HG02623 (cell line): ENCODE results near the gene ANTKMT.
"Not testable (repeated sequence)": the region's sequence is repeated elsewhere in the genome, so short reads cannot be mapped to it uniquely, and the experiment has no call there.

Experiments
- ATAC-seq: cut with Tn5 transposase; IDR thresholded peaks from one replicate; pipeline ENCODE4 v1.9.1; 2021; ENCODE audit warnings: moderate library complexity; ENCODE audit not compliant: unreplicated experiment

Gene ANTKMT

DNA sequence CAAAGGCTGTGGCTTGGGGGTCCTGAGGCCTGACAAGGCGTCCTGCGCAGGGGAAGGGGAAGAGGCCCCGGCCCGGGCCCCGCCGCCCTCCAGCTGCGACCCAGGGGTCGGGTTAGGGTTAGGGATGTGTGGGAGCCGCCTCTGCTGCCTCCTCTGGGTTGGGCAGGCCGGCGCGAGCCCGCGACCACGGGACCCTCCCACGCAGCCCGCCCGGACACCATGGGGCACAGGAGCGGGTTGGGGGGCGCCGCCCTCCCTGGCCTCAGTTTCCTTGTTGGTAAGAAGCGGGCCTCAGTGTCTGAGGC is 19.5 kb downstream of the ANTKMT start:
- no peak for ATAC-seq

DNA sequence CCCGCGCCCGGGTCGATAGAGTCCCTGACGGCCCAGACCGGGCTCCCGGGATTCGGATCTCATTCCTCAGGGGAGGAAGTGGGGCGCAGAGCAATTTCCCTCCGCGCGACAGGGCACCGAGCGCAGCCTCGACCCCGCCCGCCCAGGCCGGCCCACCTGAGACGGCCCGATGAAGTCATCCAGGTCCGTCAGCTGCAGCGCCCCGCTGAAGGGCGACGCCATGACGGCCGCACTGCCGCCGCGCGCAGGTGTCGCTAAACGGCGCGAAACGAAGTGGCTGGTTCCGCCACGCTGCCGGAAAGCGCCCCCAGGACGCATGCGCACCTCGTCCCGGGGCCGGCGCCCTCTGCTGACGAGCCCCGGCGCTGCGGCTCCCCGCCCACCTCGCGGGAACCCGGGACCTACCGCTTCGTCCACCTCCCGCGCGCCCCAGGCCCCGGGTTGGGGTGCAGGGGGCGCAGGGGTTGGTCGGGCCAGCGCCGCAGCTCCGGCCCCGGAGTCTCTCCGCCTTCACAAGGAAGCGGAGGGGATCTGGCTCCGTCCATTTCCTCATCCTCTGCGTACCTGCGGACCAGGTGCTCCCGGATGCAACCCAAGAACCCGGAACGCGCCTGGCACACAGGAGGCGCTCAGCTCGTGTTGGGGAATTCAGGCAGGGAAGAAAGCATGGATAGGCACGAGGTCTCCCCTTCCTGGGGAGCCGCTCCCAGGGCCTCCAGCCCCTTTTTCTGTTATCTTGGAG is 20.0 kb downstream of the ANTKMT start, which contains the start of gene CIAO3:
TSS of gene CIAO3 (minus strand) at position 234 of the 742 bp plus-strand sequence. CDS start at position 222, 12 bp downstream.
- ATAC-seq, result peak; percentile 69

DNA sequence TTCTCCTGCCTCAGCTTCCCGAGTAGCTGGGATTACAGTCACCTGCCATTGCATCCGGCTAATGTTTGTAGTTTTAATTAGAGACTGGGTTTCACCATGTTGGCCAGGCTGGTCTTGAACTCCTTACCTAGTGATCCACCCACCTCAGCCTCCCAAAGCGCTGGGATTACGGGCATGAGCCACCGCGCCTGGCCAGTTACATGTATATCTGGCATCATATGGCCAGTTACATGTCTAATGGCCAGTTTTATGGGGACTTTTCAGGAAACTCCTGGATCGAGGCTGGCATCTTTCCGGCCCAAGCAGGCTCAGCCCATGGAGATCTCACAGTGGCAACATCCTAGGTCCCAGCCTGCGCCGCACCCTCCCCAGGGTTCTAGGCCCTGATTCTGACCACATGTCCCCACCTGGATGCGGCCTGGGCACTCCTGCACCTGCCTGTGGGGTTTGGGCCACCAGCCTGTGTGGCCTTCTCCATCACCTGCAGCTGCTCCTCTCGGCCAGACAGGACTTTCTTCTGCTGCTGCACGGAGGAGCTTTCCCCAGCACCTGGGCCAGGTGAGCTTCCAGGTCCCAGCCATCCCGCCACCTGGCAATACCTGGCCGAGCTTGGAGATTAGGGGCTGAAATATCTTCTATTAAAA is 21.2 kb downstream of the ANTKMT start:
- ATAC-seq, result no peak

DNA sequence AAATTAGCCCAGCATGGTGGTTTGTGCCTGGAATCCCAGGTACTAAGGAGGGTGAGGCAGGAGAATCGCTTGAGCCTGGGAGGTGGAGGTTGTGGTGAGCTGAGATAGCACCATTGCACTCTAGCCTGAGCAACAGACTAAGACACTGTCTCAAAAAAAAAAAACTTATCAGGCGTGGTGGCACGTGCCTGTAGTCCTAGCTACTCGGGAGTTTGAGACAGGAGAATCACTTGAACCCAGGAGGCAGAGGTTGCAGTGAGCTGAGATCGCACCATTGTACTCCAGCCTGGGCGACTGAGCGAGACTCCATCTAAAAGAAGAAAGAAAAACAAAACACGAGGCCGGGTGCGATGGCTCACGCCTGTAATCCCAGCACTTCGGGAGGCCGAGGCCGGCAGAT is 21.9 kb downstream of the ANTKMT start:
- ATAC-seq, result not testable (repeated sequence)

DNA sequence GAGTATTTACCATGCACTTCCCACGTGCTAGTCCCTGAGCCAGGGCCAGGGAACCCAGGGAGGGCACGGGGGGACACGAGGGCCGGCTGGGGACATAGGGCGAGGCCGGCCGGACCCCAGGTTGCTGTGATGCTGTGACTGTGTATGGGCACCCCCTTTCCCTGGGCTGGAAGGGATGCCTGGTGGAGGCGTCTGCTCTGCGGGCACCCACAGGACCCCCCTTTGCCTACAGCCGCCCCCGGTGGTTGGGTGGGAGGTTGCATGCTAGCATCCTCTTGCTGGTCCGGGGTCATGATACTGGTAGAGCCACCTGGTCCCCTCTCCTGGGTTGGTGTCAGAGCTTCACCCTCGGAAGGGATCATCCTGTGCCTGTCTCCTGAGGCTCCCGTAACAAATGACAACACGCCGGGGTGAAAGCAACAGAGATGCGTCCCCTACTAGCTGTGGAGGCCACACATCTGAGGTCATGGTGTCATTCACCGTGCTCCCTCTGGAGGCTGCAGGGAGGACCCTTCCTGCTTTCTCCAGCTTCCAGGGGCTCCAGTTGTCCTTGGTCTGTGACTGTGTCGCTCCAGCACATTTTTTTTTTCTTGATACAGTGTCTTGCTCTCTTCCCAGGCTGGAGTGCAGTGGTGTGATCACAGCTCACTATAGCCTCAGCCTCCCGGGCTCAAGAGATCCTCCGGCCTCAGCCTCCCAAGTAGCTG is 23.0 kb downstream of the ANTKMT start:
- no peak for ATAC-seq

DNA sequence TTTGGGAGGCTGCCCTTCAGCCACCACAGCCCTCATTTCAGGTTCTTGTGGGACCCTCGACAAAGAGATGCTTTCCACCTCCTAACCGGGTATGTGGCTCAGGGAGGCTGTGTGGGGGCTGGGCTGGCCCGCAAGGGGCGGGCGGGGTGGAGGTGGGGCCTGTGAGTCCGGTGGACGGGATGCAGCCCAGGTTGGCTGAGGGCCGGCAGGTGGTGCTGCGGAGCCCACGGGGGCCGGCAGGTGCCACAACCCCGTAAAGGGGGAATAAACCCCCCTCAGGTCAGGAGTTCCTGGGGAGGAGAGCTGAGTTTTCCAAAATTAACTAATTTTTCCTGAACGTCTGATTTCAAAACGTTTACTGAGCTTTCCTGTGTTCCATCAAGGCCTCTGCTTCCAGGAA is 24.8 kb downstream of the ANTKMT start:
- ATAC-seq, result no peak

DNA sequence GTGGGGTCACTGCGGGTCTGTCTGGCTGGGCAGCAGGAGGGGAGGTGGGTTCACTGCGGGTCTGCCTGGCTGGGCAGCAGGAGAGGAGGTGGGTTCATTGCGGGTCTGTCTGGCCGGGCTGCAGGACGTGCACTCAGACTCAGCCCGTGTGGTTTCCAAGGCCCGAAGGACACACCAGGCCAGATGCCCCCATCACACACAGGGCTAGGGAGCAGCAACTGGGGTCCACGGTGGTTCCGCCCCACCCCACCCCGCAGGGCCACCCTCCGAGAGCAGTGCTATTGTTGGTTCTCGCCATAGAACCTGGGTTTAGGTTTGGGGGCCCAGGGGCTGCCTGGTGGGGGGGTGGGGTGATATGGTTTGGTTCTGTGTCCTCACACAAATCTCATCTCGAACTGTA is 25.7 kb downstream of the ANTKMT start:
- no peak for ATAC-seq

DNA sequence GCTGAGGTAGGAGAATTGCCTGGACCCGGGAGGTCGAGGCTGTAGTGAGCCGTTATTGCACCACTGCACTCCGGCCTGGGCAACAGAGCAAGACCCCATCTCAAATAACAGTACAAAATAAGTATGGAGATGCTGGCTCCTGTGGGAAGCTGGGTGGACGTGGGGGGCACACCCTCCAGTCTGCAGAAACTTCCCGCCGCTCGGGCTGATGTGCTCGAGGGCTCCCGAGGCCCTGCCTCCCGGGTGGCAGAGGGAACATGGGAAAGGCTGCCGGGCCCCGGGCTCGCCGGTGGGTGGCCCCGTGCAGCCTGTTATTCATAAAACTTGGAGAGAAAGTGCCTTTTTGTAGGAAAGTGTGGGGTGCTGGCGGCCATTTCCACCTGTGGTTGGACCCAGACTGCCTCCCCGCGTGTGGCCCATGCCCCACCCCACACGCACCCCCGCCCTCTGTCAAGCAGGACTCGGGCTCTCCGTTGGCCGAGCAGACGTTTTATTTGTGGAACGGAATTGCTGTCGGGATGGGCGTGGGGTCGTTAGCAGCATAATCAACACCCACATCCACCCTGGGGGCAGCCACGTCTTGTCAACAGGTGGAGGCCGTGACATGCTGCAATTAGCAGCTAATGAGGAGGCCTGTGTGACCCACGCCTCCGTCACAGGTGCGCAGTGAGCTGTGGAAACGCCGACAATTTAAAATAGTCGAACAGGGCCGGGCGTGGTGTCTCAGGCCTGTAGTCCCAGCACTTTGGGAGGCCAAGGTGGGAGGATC is 27.2 kb downstream of the ANTKMT start:
- no peak for ATAC-seq

DNA sequence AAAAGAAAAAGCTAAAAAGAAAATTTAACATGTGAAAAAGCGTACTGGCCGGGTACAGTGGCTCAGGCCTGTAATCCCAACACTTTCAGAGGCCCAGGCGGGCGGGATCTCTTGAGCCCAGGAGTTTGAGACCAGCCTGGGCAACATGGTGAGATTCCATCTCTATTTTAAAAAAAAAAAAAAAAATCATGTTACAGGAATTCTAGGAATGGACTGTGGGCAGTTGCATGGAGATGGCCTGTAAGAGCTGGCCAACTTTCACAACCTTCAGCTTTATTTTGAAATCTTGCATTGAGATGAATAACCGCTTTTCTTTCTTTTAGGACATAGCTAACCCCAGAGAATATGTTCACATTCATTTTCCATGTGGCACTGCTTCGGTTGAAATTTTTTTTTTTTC is 28.1 kb downstream of the ANTKMT start:
- ATAC-seq, result no peak

DNA sequence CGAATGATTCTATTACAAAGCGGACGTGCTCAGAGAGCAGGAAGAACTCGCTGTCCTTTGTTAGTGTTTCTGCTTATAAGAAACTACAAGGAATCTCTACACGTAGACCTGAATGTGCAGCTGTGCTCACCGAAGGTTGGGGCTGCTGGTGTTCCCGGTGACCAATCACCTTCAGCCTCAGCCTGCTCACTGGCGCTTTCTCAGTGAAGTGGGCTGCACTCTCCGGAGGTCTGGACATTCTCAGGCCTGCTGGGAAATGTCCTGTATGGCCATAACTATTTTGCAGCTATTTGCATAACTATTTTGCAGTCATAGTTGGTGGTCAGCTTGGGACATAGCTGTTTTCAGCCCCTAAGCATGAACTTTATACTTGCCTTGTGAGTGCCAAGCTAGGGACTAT is 29.5 kb downstream of the ANTKMT start:
- ATAC-seq, result no peak

DNA sequence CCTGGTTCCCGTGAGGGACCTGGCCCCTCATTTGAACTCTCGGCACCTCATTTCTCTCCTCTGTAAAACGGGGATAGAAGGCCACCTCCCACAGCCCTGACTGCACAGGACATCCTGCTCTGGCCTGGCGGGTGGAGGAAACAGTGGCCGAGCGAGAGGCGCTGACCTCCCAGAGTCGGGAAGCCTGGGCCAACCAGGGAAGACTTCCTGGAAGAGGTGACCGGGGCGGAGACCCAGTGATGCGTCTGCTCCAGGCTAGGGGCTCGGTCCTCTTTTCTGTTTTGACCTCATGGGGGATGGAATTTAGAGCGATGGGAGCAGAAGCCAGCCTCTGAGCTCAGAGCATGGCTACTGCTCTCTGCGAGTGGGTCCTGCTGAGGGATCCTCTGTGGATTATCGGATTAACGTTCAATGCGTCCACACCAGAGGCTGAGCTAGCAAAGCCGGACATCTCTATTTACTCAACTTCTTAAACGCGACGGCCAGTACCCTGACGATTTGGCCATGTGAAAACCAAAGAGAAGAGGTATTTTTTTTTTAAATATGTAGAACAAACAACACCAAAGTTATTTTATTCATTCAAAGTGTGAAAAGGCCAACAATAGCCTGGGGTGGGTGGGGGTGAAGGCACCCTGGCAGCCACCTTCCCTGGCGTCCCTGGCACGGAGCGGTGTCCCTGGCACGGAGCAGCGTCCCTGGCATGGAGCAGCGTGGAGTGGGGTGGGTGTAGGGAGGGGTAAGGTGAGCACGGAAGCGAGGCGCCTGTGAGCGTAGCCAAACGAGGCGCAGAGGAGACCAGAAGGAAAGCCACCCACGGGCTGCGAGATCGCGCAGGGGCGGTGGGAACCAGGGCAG is 30.4 kb downstream of the ANTKMT start:
- no peak for ATAC-seq

DNA sequence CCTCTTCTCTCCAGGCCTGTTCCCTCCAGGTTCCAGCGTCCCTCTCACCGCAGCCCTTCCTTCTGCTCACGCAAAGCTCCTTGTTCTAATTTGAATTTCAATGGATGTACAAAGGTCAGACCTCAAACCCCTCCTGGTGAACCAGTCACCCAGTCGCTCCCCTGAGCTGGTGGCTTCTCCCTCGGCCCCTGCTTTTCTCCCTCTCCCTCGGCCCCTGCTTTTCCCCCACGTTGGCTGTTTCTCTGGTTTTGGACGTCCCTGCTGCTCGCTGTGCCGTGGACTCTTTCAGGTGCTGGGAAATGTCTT is 31.0 kb downstream of the ANTKMT start:
- no peak for ATAC-seq

DNA sequence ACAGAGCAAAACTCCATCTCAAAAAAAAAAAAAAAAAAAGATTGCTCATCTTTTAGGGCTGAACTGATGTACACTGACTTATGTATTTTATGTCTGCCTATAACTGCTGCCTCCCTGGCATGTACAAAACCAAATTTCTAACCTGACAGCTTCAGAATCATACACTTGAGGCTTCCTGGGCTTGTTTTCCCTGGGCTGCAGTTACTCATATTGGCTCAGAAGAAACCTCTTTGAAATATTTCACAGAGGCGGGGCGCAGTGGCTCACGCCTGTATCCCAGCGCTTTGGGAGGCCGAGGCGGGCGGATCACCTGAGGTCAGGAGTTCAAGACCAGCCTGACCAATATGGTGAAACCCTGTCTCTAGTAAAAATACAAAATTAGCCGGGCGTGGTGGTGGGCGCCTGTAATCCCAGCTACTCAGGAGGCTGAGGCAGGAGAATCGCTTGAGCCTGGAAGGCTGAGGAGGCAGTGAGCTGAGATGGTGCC is 33.2 kb downstream of the ANTKMT start:
- not testable (repeated sequence) for ATAC-seq

DNA sequence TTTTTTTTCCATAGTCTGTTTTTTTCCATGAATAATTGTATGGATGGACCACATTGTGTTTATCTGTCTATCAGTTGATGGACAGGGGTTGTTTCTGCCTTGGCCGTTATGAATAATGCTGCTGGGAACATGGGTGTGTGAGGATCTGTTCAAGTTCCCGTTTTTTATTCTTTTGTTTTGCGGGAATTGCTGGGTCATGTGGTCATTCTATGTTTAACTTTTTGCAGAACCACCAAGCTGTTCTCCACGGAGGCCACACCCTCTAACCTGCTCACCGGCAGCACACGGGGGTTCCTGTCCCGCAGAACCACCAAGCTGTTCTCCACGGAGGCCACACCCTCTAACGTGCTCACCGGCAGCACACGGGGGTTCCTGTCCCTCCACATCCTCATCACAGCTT is 33.7 kb downstream of the ANTKMT start:
- ATAC-seq, result no peak

DNA sequence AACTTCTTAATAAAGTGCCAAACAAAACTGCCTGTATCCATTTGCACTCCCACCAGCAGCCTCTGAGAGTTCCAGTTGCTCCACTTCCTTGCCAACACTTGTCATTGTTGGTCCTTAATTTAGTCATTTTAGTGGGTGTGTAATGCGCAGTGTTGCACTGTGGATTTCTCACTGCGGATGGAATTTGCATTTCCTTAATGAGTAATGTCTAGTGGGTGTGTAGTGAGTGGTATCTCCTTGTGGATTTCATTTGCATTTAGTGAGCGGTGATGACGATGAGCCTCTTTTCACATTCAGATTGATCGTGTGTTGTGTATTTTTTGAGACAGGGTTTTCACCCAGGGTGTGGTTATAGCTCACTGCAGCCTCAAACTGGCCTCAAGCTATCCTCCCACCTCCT is 35.5 kb downstream of the ANTKMT start:
- ATAC-seq, result no peak

DNA sequence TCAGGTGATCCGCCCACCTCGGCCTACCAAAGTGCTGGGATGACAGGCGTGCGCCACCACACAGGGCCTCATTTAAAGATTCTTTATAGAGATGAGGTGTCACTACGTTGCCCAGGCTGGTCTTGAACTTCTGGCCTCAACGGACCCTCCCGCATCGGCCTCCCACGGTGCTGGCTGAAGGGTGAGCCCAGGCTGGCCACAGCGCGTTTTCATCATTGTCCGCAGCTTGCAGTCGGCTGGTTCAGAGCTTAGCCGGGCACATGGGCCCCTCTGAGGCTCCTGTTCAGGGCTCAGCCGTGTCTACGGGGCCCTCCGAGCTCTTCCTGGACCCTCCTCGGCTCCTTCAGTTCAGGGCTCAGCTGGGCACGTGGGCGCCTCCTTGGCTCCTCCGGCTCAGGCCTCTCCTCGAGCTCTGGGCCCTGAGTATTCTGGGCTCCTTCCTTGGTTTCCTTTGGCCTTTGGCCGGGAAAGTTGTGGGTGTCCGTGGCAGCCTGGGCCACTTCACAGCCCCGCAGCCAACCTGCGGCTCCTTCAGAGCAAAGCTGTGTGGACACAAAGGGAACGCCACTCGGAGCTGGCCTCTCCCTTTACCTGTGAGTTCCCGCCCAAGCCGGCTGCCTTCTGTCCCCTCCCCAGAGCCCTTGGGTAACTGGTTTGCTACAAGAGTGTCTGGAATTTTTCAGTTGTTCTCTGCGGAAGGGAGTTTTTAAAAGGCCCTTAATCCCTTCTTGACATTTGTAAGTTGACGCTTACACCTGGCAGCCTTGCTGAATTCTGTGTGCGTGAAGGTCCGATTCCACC is 38.4 kb downstream of the ANTKMT start:
- no peak for ATAC-seq

DNA sequence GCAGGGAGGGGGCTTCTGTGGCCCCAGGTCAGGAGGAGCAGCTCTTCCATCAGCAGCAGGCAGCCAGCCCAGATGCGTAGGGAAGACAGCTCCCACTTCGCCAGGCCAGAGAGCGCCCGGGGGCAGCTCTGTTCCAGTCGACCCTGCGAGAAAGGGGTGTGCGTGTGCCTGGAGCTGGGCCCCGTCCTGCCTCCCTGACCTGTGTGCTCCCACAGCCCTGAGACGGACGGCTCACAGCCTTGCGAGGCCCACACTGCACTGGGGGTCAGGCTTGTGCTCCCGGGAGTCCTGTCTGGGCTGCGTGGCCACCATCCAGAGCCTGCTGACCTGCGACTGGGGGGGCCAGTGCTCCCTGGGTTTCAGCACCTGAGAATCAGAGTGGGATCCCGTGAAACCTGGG is 39.1 kb downstream of the ANTKMT start:
- no peak for ATAC-seq

DNA sequence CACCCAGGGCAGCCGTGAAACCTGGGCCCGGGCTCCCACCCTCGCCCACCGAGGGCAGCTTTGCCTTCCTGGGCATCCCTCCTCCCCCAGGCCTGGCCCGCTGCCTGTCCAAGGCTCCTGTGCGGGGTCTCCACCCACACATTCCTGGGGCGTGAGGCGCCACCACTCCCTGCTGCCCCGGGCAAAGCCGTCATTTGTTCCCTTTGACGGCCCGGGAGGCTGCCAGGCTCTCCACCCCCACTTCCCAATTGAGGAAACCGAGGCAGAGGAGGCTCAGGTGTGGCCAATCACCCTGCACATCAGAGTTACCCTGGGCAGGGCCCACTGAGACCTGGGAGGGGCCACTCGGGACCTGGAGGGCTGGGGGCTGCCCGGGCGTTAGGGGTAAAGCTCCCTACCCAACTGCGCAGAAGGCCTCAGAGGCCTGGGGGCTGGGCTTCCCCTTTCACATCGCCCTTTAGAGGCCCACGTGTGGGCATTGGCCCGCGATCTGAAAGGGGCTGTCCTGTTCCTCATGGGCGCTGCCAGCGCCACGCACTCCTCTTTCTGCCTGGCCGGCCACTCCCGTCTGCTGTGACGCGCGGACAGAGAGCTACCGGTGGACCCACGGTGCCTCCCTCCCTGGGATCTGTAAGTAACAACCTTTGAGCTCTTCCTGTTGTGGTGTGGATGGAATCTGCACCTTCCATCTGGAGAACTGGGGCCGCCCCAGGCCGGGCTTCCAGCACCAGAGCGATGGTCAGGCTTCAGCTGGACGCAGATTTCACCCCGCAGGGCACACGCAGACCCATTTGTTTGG is 39.8 kb downstream of the ANTKMT start, which contains the start of gene MSLN:
TSS of gene MSLN (plus strand) at position 190 of the 799 bp plus-strand sequence. CDS start 1,947 bp downstream, outside the sequence.
- ATAC-seq, result no peak
